CD4-positive, alpha-beta T cell treated with Interleukin-4 for 1 hour (primary cell): ENCODE measurements around the gene DLG1.

Source experiments
- DNase-seq, 2 donors: peaks; one replicate each; pipeline ENCODE4 v3.0.0-alpha.2; 2020 to 2022

Gene DLG1

GRCh38 chr3:197298341-197298944 lies at the start of gene DLG1:
DLG1 (minus strand) TSS chr3:197298612; CDS start chr3:197297204, 1,408 bp downstream.
- DNase-seq = peak; percentile 78 to 85

GRCh38 chr3:197348014-197348413 lies 49.6 kb upstream of the DLG1 start:
- no peak for DNase-seq

- DNase-seq = no peak
Measured at GRCh38 chr3:197345390-197345789, 47.0 kb upstream of the DLG1 start.

GRCh38 chr3:197344582-197345318 lies 46.3 kb upstream of the DLG1 start:
- DNase-seq = no peak

DNA sequence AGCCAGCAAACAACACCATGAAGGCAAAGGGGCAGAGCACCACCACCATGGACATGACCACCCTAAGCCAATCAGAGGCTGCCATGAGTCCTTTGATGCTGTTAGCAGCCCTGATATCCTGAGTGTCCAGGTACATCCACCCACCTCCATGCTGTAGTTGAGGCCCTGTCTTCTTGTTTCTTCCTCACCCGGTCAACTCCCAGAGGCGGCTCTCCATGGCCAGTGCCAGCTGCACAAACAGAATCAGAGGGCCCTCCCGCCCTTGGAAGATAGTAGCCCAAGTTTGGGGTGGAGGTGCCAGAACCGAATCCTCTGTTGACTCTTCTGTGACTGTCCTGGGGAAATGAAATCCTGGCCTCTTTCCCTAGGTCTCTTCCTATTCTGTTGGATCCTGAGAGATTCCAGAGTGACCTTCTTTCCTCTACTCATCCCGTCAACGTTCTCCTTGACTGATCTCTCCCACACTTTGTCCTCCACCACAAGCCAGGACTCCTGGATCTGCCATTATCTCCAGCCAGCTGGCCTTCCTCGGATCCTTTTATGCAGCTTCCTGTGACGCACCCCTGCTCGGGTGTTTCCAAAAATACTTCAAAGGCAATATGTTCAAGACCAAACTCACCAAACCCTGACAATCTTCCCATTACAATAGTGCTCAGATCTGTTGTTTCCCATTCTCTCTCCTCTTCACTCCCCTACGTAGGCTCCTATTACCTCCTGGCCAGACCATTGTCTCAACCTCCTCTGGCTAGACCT lies 45.4 kb upstream of the DLG1 start:
- no peak for DNase-seq

DNA sequence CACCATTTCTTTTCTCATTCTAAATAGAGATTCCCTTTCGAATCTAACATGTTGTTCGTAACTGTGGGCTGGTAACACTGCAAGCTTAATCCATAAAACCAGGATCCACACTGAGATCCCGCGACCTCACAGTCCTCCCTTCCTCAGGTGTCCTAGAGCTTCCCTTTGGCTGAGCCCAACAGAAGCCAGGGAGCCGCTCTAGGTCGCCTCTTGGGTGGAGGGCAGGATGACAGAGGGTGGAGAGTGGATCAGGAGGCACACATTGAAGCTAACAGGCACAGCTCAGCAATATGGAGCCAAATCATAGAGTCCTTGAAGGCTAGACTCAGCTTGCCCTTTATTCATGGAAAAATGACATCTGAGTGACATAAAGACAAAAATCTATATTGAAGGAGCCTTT lies 44.7 kb upstream of the DLG1 start:
- no peak for DNase-seq

- DNase-seq = no peak
Measured at GRCh38 chr3:197340521-197340871, 42.1 kb upstream of the DLG1 start.

DNA sequence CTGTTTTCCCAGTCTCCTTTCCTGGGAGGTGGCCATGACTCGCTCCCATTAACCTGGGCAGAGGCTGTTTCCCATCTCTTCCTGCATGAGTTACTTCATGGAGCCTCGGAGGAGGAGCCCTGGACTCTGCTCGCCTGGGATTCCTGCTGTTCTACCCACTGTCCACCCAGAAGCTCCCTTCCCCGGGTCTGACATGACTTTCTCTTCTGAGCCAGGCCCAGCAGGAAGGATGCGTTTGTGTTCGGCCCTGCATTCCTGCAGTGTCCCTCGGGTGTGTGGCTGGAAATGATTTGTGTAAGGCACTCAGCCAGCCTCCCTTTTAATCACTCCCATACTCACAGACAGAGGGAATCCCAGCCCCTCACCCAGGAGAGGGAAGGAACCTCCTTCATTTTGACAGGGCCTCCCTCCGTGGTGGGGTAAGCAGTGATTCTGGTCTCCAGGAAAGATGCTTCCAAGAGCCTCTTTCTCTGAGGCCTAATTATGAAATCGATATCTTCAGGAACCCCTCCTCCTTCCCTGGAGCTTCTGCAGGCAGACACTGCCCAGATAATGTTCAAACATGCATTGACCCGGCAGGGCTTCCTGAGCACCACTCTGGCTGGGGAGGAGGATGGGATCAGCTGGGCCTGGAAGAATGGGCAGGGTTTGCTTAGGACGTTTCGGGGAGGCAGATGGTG lies 41.6 kb upstream of the DLG1 start:
- no peak for DNase-seq

DNA sequence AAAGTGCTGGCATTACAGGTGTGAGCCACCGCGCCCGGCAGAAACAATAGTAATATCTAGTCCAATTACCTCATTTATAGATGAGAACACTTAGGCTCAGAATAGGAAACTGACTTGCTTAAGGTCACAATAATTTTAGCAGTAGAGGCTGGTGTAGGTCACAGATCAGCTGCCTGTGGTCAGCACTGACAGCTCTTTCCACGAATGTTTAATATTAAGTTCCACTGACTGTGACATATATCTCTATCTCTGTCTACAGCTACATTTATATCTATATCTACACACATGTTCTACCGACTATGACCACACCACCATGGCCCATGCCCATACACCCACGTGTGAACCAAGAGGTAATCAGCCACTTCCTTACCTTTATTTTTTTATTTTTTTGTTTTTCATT lies 40.2 kb upstream of the DLG1 start:
- DNase-seq = no peak

DNA sequence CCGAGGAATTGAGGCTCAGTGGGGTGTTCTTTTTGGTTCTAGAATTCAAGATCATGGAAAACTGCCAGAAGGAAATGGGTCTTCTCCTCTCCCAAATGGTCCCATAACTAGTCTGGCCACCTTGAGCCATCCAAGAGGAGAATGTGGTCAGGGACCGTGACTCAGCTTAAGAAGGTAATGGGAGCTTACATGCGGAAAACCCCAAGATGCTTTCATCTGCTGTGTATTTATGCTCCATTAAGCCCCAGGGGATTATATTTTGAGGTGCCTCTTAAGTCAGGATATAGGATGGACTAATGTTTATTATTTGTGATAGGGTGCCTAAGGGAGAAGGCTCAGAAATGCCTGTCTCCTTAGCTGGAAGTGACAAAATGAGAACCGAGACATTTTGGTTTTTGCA lies 39.2 kb upstream of the DLG1 start:
- no peak for DNase-seq

DNA sequence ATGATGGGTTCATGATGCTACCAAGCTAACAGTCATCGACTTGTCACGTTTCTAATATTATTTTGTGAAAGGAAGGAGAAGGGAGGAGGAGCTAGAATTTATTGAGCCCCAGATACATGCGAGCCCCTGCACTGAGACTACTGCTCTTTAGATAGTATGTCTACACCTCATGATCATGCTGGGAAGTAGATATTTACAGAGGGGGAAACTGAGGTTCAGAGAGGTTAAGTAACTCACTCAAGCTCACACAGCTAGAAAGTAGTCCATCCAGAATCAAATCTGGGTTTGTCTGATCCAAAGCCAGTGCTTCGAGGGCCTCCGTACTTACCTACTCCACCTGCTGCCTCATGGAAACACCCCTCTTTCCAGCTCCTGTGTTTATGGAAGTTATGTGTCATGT lies 38.8 kb upstream of the DLG1 start:
- DNase-seq = no peak

- DNase-seq = no peak
Measured at GRCh38 chr3:197336348-197336747, 37.9 kb upstream of the DLG1 start.

DNA sequence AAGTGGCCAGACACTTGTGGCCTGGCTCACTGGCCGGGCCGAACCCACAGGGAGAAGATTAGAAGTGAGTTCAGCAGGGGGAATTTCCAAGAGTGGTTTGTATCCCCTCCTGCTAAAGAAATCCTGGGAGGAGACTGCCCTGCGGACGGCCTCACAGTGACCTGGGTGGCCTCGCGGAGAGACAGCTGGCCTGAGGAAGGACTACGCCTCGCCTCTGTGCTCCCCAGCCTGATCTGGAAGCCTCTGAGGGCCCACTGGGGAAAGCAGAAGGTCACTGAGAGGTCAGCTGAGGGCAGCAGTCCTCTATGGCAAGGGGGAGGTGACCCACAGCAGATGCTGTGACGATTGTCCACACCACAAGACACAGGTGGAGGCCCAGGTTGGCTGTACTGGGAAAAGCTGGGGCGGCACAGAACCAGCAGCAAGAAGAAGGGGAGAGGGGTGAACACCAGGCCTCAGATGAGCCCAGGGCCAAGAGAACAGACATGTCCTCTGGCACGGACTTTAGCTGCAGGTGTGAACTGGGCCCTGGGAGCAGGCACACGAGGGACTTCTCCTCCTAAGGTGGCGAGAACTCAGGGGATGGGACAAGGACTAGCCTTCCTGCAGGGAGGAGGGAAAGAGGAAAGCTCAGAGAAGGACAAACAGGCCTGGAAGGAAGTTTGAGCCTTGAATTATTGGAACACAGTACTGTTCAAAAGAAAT lies 37.2 kb upstream of the DLG1 start:
- no peak for DNase-seq

GRCh38 chr3:197333901-197334639 lies 35.7 kb upstream of the DLG1 start:
- no peak for DNase-seq

DNA sequence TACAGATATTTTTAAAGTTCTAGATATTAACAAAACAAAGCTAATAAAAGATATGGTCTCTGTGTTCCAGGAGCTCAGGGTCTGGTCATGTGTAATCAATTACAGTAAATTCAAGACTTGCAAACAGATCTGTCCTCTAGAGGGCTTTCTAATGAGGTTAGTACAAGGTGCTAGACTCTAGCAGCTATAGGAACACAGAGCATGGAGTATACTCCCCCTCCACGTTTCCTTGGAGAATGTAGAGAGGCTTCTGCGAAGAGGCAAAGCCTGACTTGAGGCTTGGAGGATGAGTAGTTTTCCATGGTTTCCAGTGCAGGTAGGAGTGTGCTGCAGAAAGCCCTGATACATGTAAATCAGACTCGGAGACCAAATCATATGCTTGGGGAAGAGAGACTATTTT lies 32.7 kb upstream of the DLG1 start:
- DNase-seq = no peak

DNA sequence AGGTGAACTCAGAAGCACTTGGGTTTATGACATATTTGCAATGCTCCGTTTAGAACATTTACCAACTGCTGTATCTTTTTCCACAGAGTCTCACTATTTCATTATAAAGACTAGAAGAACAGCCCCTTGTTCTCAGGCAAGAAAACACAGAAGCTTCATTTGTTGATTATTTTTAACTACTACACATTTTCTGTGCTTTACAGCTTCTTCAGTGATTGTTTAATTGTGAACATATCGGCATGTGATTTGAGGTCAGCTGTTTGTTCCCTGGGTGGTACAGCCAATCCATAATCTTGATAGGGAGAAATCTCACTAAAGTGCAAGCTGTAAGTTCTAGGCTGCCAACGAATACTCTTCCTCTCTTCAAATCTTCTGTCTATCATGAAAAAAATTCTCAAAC lies 31.0 kb upstream of the DLG1 start:
- no peak for DNase-seq

DNA sequence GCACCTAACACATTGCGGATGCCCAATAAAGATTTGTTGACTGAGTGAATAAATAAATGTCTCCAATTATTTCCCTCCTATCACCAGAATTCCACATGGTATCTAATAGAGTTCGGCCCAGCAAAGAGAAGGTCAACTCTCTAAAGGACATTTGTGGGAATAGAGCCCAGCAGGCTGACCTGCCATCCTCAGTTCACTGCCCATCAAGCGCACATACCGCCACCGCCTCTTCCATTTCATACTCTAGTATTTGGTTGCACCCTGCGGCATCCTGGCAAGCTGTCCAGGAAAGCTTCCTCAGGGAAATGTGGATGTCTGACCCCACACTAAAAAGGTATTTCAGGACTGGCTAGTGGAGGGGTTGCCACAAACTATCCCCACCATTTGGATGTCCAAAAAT lies 29.8 kb upstream of the DLG1 start:
- no peak for DNase-seq

DNA sequence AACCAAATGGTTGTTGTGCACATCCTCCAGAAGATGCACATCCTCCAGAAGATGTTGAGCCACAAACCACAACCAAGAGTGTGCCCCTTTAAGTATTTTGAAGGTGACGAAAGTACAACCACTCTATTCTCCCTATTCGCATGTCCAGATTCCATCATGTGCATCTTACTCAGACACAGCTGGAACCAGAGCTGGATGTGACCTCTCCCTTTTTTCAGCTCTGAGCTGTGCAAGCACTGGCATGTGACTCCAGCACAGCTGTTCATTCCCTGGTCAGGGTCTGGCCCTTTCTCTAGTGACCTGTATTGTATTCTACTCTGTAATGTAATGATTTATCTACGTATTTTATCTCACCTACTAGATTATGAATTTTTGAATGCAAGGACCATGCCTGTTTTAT lies 29.3 kb upstream of the DLG1 start:
- no peak for DNase-seq

DNA sequence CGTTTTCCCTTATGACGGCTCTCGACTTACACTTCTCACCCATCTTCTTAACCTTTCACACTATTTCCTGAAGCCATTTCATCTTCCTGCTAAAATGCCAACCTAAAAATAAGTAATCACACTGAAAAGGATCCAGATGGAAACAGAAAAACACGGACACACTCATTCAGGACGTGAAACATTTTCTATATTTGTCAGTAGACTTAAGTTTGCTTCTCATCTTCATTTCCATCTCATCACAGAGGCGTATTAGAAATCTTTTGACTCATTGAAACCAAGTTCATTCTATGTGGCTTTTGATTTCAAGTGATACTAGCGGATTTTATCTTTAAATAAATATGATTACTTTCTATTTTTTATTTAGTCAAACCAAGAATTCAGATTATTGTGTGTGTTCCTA lies 27.4 kb upstream of the DLG1 start:
- no peak for DNase-seq

DNA sequence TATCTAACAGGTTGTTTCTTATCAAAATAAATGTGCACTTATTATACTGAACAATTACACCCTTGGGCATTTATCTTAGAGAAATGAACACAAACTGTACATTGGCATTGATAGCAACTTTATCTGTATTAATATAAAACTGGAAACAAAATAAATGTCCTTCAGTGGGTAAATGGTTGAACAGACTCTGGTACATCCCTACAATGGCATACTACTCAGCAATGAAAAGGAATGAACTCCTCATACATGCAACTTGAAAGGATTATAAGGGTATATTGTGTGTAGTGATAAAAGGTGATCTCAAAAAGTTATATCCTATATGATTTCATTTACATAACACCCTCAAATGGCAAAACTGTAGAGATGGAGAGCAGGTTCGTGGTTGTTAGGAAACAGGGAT lies 23.7 kb upstream of the DLG1 start:
- DNase-seq = no peak

DNA sequence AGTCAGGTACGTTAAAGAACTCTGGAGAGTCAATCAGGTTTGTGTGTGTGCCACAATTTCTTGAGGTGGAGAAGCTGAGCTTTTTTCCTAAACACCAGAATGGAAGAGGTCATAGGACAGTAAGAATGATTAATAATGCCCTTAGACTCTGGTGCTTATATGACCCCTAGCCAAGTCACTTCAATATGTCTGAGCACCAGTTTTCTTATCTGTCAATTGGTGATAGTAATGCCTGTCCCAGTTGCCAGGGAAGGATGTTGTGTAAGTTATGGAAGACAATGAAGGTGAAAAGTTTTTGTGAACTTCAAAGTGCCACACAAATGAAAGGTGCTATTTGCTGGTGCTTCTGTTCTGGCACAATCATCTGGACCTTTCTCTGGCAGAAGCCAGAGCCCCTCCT lies 22.2 kb upstream of the DLG1 start:
- DNase-seq = no peak

- DNase-seq = no peak
Measured at GRCh38 chr3:197317250-197317963, 19.0 kb upstream of the DLG1 start.
